ENCODE measurements around the gene C1orf50.

Gene C1orf50

DNA sequence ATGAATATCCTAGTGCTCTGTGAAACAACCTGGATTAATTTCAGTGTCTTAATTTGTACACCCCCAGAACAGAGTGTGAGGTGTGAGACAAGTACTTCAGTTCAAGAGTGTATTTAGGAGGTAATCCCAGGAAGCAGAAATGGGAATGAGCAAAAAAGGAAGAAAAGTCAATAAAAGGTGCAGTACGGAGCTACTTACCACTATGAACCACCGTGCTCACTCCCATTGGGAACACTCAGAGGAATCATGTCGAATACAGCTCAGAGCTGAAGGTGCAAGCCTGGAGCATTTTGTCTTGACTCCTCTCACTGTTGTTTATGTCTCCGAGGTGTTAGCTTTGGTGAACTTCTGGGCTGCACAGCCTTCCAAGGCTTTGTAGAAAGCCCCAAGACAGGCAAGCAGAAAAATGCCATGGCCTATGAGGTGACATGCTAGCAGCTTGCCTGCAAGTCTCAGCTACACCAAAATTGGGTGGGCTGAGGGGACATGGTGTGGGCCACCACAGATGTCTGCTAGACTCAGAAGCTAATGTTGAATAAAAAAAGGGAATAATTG is 57.5 kb downstream of the C1orf50 start:
- H3K4me3 ChIP-seq (ENCODE audit: control insufficient read depth, low read depth, low read length): no peak overlapping the region
- TF ChIP-seq, protein P1, sequence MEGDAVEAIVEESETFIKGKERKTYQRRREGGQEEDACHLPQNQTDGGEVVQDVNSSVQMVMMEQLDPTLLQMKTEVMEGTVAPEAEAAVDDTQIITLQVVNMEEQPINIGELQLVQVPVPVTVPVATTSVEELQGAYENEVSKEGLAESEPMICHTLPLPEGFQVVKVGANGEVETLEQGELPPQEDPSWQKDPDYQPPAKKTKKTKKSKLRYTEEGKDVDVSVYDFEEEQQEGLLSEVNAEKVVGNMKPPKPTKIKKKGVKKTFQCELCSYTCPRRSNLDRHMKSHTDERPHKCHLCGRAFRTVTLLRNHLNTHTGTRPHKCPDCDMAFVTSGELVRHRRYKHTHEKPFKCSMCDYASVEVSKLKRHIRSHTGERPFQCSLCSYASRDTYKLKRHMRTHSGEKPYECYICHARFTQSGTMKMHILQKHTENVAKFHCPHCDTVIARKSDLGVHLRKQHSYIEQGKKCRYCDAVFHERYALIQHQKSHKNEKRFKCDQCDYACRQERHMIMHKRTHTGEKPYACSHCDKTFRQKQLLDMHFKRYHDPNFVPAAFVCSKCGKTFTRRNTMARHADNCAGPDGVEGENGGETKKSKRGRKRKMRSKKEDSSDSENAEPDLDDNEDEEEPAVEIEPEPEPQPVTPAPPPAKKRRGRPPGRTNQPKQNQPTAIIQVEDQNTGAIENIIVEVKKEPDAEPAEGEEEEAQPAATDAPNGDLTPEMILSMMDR (IDR thresholded peaks at IDR 0.05; ENCODE audit: control insufficient read depth, insufficient read depth, low read depth, low read length, missing control alignments): no peak
- DNase-seq (ENCODE audit: low read depth): no peak

GRCh38 chr1:42825036-42825851 is 58.2 kb downstream of the C1orf50 start:
- DNase-seq (ENCODE audit: low read depth): no peak
- TF ChIP-seq, protein P1 (IDR thresholded peaks at IDR 0.05; ENCODE audit: control insufficient read depth, insufficient read depth, low read depth, low read length, missing control alignments): no peak
- H3K4me3 ChIP-seq (ENCODE audit: control insufficient read depth, low read depth, low read length): no peak overlapping the region
